ENCODE results near the gene OR5AP2. TPM values are rescaled to one million over a fixed set of nuclear protein-coding genes. Genes with fewer than 3 reads are reported as not detected.
"Not testable (repeated sequence)": the region's sequence is repeated elsewhere in the genome, so short reads cannot be mapped to it uniquely, and the experiment has no call there.

Gene OR5AP2
- total and polyA plus RNA-seq, 2 experiments from 2014 or later, result not detected

- Histone ChIP-seq H2AFZ (no peak overlapping the region), H4K20me1 (ENCODE audit: insufficient read depth, poor library complexity, severe bottlenecking) (no peaks in the 10 kb centered on the region), H3K79me2 (no peaks in the 10 kb centered on the region), H3K27ac (no peak overlapping the region), H3K9me3 (ENCODE audit: low read depth) (no peaks in the 10 kb centered on the region), H3K27me3 (no peaks in the 10 kb centered on the region), H3K36me3 (replicated peaks; ENCODE audit: insufficient read depth, low read depth) (no peaks in the 10 kb centered on the region), H3K4me2 (no peak overlapping the region), H3K9me2 (replicated peaks; ENCODE audit: insufficient read depth) (no peaks in the 10 kb centered on the region), H3K4me1 (ENCODE audit: insufficient read depth) (no peaks in the 10 kb centered on the region), H3K4me3 (no peak overlapping the region)
- DNase-seq (ENCODE audit: low spot score), result no peak
- TF ChIP-seq CTCF (IDR thresholded peaks at IDR 0.05; ENCODE audit: poor library complexity) (no peak), EZH2phosphoT487 (IDR thresholded peaks at IDR 0.05; ENCODE audit: low read depth, severe bottlenecking, unreplicated experiment) (no peak), EZH2 (IDR thresholded peaks at IDR 0.05; ENCODE audit: borderline replicate concordance) (no peak)
- WGBS (ENCODE audit: low lambda C conversion rate, missing lambda C conversion rate), result 78% methylated on average over 2 of the region's 2 CpGs
Measured at GRCh38 chr11:56632329-56632728, 9.9 kb downstream of the OR5AP2 start.

- Histone ChIP-seq H3K27me3 (no peaks in the 10 kb centered on the region), H3K4me1 (ENCODE audit: insufficient read depth) (no peaks in the 10 kb centered on the region), H4K20me1 (ENCODE audit: insufficient read depth, poor library complexity, severe bottlenecking) (no peaks in the 10 kb centered on the region), H3K4me3 (no peak overlapping the region), H3K9me3 (ENCODE audit: low read depth) (no peaks in the 10 kb centered on the region), H3K27ac (no peak overlapping the region), H3K79me2 (no peaks in the 10 kb centered on the region), H3K4me2 (no peak overlapping the region), H3K36me3 (replicated peaks; ENCODE audit: insufficient read depth, low read depth) (no peaks in the 10 kb centered on the region), H3K9me2 (replicated peaks; ENCODE audit: insufficient read depth) (no peaks in the 10 kb centered on the region), H2AFZ (no peak overlapping the region)
- DNase-seq (ENCODE audit: low spot score), result no peak
- WGBS (ENCODE audit: low lambda C conversion rate, missing lambda C conversion rate), result 85% methylated on average over 2 of the region's 2 CpGs
- TF ChIP-seq EZH2 (IDR thresholded peaks at IDR 0.05; ENCODE audit: borderline replicate concordance), result no peak
- no peak for TF ChIP-seq EZH2phosphoT487 (IDR thresholded peaks at IDR 0.05; ENCODE audit: low read depth, severe bottlenecking, unreplicated experiment)
Measured at GRCh38 chr11:56625946-56626345, 16.3 kb downstream of the OR5AP2 start.

- TF ChIP-seq EZH2phosphoT487 (IDR thresholded peaks at IDR 0.05; ENCODE audit: low read depth, severe bottlenecking, unreplicated experiment), result no peak
- TF ChIP-seq EZH2 (IDR thresholded peaks at IDR 0.05; ENCODE audit: borderline replicate concordance), result no peak
- TF ChIP-seq CTCF (IDR thresholded peaks at IDR 0.05; ENCODE audit: poor library complexity), result peak; percentile 57
- Histone ChIP-seq H3K4me2 (no peak overlapping the region), H3K9me3 (ENCODE audit: low read depth) (no peaks in the 10 kb centered on the region), H4K20me1 (ENCODE audit: insufficient read depth, poor library complexity, severe bottlenecking) (no peaks in the 10 kb centered on the region), H3K79me2 (no peaks in the 10 kb centered on the region), H3K27ac (no peak overlapping the region), H3K4me3 (no peak overlapping the region), H3K27me3 (no peaks in the 10 kb centered on the region), H2AFZ (no peak overlapping the region), H3K36me3 (replicated peaks; ENCODE audit: insufficient read depth, low read depth) (no peaks in the 10 kb centered on the region), H3K4me1 (ENCODE audit: insufficient read depth) (no peaks in the 10 kb centered on the region), H3K9me2 (replicated peaks; ENCODE audit: insufficient read depth) (no peaks in the 10 kb centered on the region)
- 7% methylated on average over 3 of the region's 3 CpGs for whole genome bisulfite sequencing (ENCODE audit: low lambda C conversion rate, missing lambda C conversion rate)
- peak; percentile 82 for DNase-seq (ENCODE audit: low spot score)
Measured at GRCh38 chr11:56624661-56625110, 17.6 kb downstream of the OR5AP2 start.

- no peak overlapping the region for H3K27ac ChIP-seq
- no peaks in the 10 kb centered on the region for H3K4me1 ChIP-seq (ENCODE audit: insufficient read depth)
- H3K9me3 ChIP-seq (ENCODE audit: low read depth), result no peaks in the 10 kb centered on the region
- no peaks in the 10 kb centered on the region for H3K36me3 ChIP-seq (replicated peaks; ENCODE audit: insufficient read depth, low read depth)
- H3K79me2 ChIP-seq, result no peaks in the 10 kb centered on the region
- no peaks in the 10 kb centered on the region for H4K20me1 ChIP-seq (ENCODE audit: insufficient read depth, poor library complexity, severe bottlenecking)
- no peaks in the 10 kb centered on the region for H3K27me3 ChIP-seq
- H3K9me2 ChIP-seq (replicated peaks; ENCODE audit: insufficient read depth), result no peaks in the 10 kb centered on the region
- no peak overlapping the region for H2AFZ ChIP-seq
- 89% methylated on average over 1 of the region's 1 CpG for WGBS (ENCODE audit: low lambda C conversion rate, missing lambda C conversion rate)
- no peak overlapping the region for H3K4me2 ChIP-seq
- TF ChIP-seq CTCF (IDR thresholded peaks at IDR 0.05; ENCODE audit: poor library complexity), result no peak
- TF ChIP-seq EZH2 (IDR thresholded peaks at IDR 0.05; ENCODE audit: borderline replicate concordance), result no peak
- TF ChIP-seq EZH2phosphoT487 (IDR thresholded peaks at IDR 0.05; ENCODE audit: low read depth, severe bottlenecking, unreplicated experiment), result no peak
- H3K4me3 ChIP-seq, result no peak overlapping the region
- DNase-seq (ENCODE audit: low spot score), result no peak
Measured at GRCh38 chr11:56611174-56611573, 31.1 kb downstream of the OR5AP2 start.

- not testable (repeated sequence) for H4K20me1 ChIP-seq (ENCODE audit: insufficient read depth, poor library complexity, severe bottlenecking); H3K4me1 ChIP-seq (ENCODE audit: insufficient read depth); H3K4me3 ChIP-seq; H3K79me2 ChIP-seq; H3K9me2 ChIP-seq (replicated peaks; ENCODE audit: insufficient read depth); H3K27me3 ChIP-seq; H3K4me2 ChIP-seq; H3K36me3 ChIP-seq (replicated peaks; ENCODE audit: insufficient read depth, low read depth); H3K27ac ChIP-seq; H3K9me3 ChIP-seq (ENCODE audit: low read depth); H2AFZ ChIP-seq; DNase-seq (ENCODE audit: low spot score)
- WGBS (ENCODE audit: low lambda C conversion rate, missing lambda C conversion rate), result 96% methylated on average over 20 of the region's 20 CpGs
Measured at GRCh38 chr11:56592088-56592717, 50.0 kb downstream of the OR5AP2 start.

Data from hepatocyte (in vitro differentiated cells).